Measurements from ENCODE around the gene BIRC3. TPM values are rescaled to one million over a fixed set of nuclear protein-coding genes. Genes with fewer than 3 reads are reported as not detected.
"Not testable (repeated sequence)": the region's sequence is repeated elsewhere in the genome, so short reads cannot be mapped to it uniquely, and the experiment has no call there.

The BIRC3 gene
- total RNA-seq, 1 experiment from 2014 or later = 69.4 TPM

- H3K27ac Mint-ChIP-seq (ENCODE audit: unreplicated experiment) = peak overlapping the region; percentile 15
- no peaks in the 10 kb centered on the region for H3K27me3 Mint-ChIP-seq (ENCODE audit: unreplicated experiment)
- intact Hi-C loops (cut with micrococcal nuclease; ENCODE audit: unreplicated experiment) = no loop called here
- H3K9me3 Mint-ChIP-seq (ENCODE audit: low read depth, unreplicated experiment) = peaks cover 3% of the 10 kb centered on the region
- no TSS peak for BruUV-seq (replicated peaks)
- H3K4me1 Mint-ChIP-seq (ENCODE audit: low read depth, unreplicated experiment) = peaks cover 16% of the 10 kb centered on the region
- CTCF ChIA-PET = interaction anchor here (1.2 to 2.2 kb wide), 2 partner anchors 26 to 235 kb away, joined by 3 to 6 read pairs; partner anchors contain the start of gene MMP7
- no peak for TF ChIP-seq CTCF (IDR thresholded peaks at IDR 0.05; ENCODE audit: unreplicated experiment)
- H3K4me3 Mint-ChIP-seq (ENCODE audit: low read depth, unreplicated experiment) = no peak overlapping the region
- DNase-seq = no peak
- H3K36me3 Mint-ChIP-seq (ENCODE audit: insufficient read depth, unreplicated experiment) = no peaks in the 10 kb centered on the region
Measured at GRCh38 chr11:102295045-102295444, 22.2 kb upstream of the BIRC3 start.

GRCh38 chr11:102296757-102297156 lies 20.5 kb upstream of the BIRC3 start:
- H3K27ac Mint-ChIP-seq (ENCODE audit: unreplicated experiment); H3K27me3 Mint-ChIP-seq (ENCODE audit: unreplicated experiment); CTCF ChIA-PET; H3K36me3 Mint-ChIP-seq (ENCODE audit: insufficient read depth, unreplicated experiment); H3K9me3 Mint-ChIP-seq (ENCODE audit: low read depth, unreplicated experiment); BruUV-seq (replicated peaks); intact Hi-C loops (cut with micrococcal nuclease; ENCODE audit: unreplicated experiment); H3K4me3 Mint-ChIP-seq (ENCODE audit: low read depth, unreplicated experiment); DNase-seq: not testable (repeated sequence)
- H3K4me1 Mint-ChIP-seq (ENCODE audit: low read depth, unreplicated experiment) = peaks cover 16% of the 10 kb centered on the region

- H3K36me3 Mint-ChIP-seq (ENCODE audit: insufficient read depth, unreplicated experiment); H3K27ac Mint-ChIP-seq (ENCODE audit: unreplicated experiment); DNase-seq; BruUV-seq (replicated peaks); H3K27me3 Mint-ChIP-seq (ENCODE audit: unreplicated experiment); CTCF ChIA-PET; intact Hi-C loops (cut with micrococcal nuclease; ENCODE audit: unreplicated experiment); H3K4me3 Mint-ChIP-seq (ENCODE audit: low read depth, unreplicated experiment): not testable (repeated sequence)
- peaks cover 25% of the 10 kb centered on the region for H3K4me1 Mint-ChIP-seq (ENCODE audit: low read depth, unreplicated experiment)
- peaks cover 19% of the 10 kb centered on the region for H3K9me3 Mint-ChIP-seq (ENCODE audit: low read depth, unreplicated experiment)
Measured at GRCh38 chr11:102300837-102301236, 16.4 kb upstream of the BIRC3 start.

GRCh38 chr11:102302241-102302640 lies 15.0 kb upstream of the BIRC3 start:
- intact Hi-C loops (cut with micrococcal nuclease; ENCODE audit: unreplicated experiment) = no loop called here
- peaks cover 35% of the 10 kb centered on the region for H3K4me1 Mint-ChIP-seq (ENCODE audit: low read depth, unreplicated experiment)
- H3K9me3 Mint-ChIP-seq (ENCODE audit: low read depth, unreplicated experiment) = peaks cover 19% of the 10 kb centered on the region
- no peak overlapping the region for H3K27ac Mint-ChIP-seq (ENCODE audit: unreplicated experiment)
- peaks cover 6% of the 10 kb centered on the region for H3K36me3 Mint-ChIP-seq (ENCODE audit: insufficient read depth, unreplicated experiment)
- no peaks in the 10 kb centered on the region for H3K27me3 Mint-ChIP-seq (ENCODE audit: unreplicated experiment)
- no peak for DNase-seq
- no TSS peak for BruUV-seq (replicated peaks)
- TF ChIP-seq CTCF (IDR thresholded peaks at IDR 0.05; ENCODE audit: unreplicated experiment) = no peak
- no peak overlapping the region for H3K4me3 Mint-ChIP-seq (ENCODE audit: low read depth, unreplicated experiment)
- CTCF ChIA-PET = no interaction called here

- BruUV-seq (replicated peaks) = no TSS peak
- Mint-ChIP-seq H3K36me3 (ENCODE audit: insufficient read depth, unreplicated experiment) (peaks cover 6% of the 10 kb centered on the region), H3K4me1 (ENCODE audit: low read depth, unreplicated experiment) (peaks cover 39% of the 10 kb centered on the region), H3K27me3 (ENCODE audit: unreplicated experiment) (no peaks in the 10 kb centered on the region), H3K4me3 (ENCODE audit: low read depth, unreplicated experiment) (no peak overlapping the region), H3K27ac (ENCODE audit: unreplicated experiment) (peak overlapping the region; percentile 50), H3K9me3 (ENCODE audit: low read depth, unreplicated experiment) (peaks cover 16% of the 10 kb centered on the region)
- intact Hi-C loops (cut with micrococcal nuclease; ENCODE audit: unreplicated experiment) = no loop called here
- CTCF ChIA-PET = no interaction called here
- TF ChIP-seq CTCF (IDR thresholded peaks at IDR 0.05; ENCODE audit: unreplicated experiment) = no peak
- DNase-seq = no peak
Measured at GRCh38 chr11:102304686-102305085, 12.6 kb upstream of the BIRC3 start.

Measured in Calu3 (cell line).